HG03060 (cell line): ENCODE data around the gene TP53I11.

Experiments
- ATAC-seq: cut with Tn5 transposase; IDR thresholded peaks from one replicate; pipeline ENCODE4 v1.9.1; 2021; ENCODE audit warnings: low read depth, moderate number of reproducible peaks; ENCODE audit not compliant: unreplicated experiment

The TP53I11 gene

GRCh38 chr11:44893846-44894617 lies 56.7 kb downstream of the TP53I11 start:
- no peak for ATAC-seq

GRCh38 chr11:44893308-44893822 lies 57.3 kb downstream of the TP53I11 start:
- no peak for ATAC-seq

GRCh38 chr11:44892843-44893242 lies 57.8 kb downstream of the TP53I11 start:
- ATAC-seq = no peak

GRCh38 chr11:44889266-44889665 lies 61.4 kb downstream of the TP53I11 start:
- no peak for ATAC-seq

- no peak for ATAC-seq
Measured at GRCh38 chr11:44887636-44888035, 63.0 kb downstream of the TP53I11 start.

GRCh38 chr11:44886790-44887140 lies 63.9 kb downstream of the TP53I11 start:
- no peak for ATAC-seq

- ATAC-seq = no peak
Measured at GRCh38 chr11:44885919-44886789, 64.5 kb downstream of the TP53I11 start.

GRCh38 chr11:44885065-44885810 lies 65.4 kb downstream of the TP53I11 start:
- no peak for ATAC-seq

GRCh38 chr11:44884056-44884455 lies 66.6 kb downstream of the TP53I11 start:
- no peak for ATAC-seq

- no peak for ATAC-seq
Measured at GRCh38 chr11:44883277-44883676, 67.4 kb downstream of the TP53I11 start.
